ENCODE results near the gene PLEKHA1. TPM values are rescaled to one million over a fixed set of nuclear protein-coding genes. Genes with fewer than 3 reads are reported as not detected.

PLEKHA1 gene
- polyA plus RNA-seq, 4 donors: 15.4 to 64.7 (median 23.7) TPM

- DNase-seq: peak; percentile 64 to 90
Measured at GRCh38 chr10:122374859-122375678, 561 bp downstream of the PLEKHA1 start.

GRCh38 chr10:122375679-122376160 is 1.2 kb downstream of the PLEKHA1 start:
- H3K4me1 ChIP-seq (ENCODE audit: control insufficient read depth in 3 of 3, insufficient read depth in 2 of 3, low read depth in 1 of 3, low read length in 2 of 3): peaks cover 0 to 10% (median 0%) of the 10 kb centered on the region in 3 donors
- H3K9me3 ChIP-seq (ENCODE audit: control insufficient read depth in 2 of 2, insufficient read depth in 1 of 2, low read depth in 1 of 2, low read length in 1 of 2): peaks cover 0 to 3% of the 10 kb centered on the region in 2 donors
- no peaks in the 10 kb centered on the region for H3K27me3 ChIP-seq (ENCODE audit: control insufficient read depth in 3 of 3, insufficient read depth in 3 of 3, low read length in 3 of 3)
- DNase-seq: peak in 1 of 2 donors; percentile 20
- H3K27ac ChIP-seq (ENCODE audit: low read depth in 1 of 3, low read length in 2 of 3): peak overlapping the region; percentile 87 to 98 (median 95)
- no peak for FAIRE-seq
- peak overlapping the region; percentile 75 to 92 (median 85) for H3K4me3 ChIP-seq (ENCODE audit: low read depth in 1 of 3, low read length in 3 of 3)
- H3K36me3 ChIP-seq (ENCODE audit: control insufficient read depth in 3 of 3, insufficient read depth in 2 of 3, low read depth in 1 of 3, low read length in 3 of 3): peaks cover 0 to 2% (median 0%) of the 10 kb centered on the region in 3 donors
- WGBS, 3 donors: 0 to 3% (median 2%) methylated on average over 7 of the region's 7 CpGs

More at GRCh38 chr10:122374859-122375678, 561 bp downstream of the PLEKHA1 start:
- H3K27ac ChIP-seq (ENCODE audit: low read depth in 1 of 3, low read length in 2 of 3): peak overlapping the region; percentile 87 to 98 (median 95)
- H3K4me3 ChIP-seq (ENCODE audit: low read depth in 1 of 3, low read length in 3 of 3): peak overlapping the region; percentile 75 to 92 (median 85)
- WGBS, 3 donors: 0% methylated on average over 53 to 89 of the region's 89 CpGs
- H3K4me1 ChIP-seq (ENCODE audit: control insufficient read depth in 3 of 3, insufficient read depth in 2 of 3, low read depth in 1 of 3, low read length in 2 of 3): peaks cover 0 to 10% (median 0%) of the 10 kb centered on the region in 3 donors
- H3K9me3 ChIP-seq (ENCODE audit: control insufficient read depth in 2 of 2, insufficient read depth in 1 of 2, low read depth in 1 of 2, low read length in 1 of 2): no peaks in the 10 kb centered on the region
- H3K36me3 ChIP-seq (ENCODE audit: control insufficient read depth in 3 of 3, insufficient read depth in 2 of 3, low read depth in 1 of 3, low read length in 3 of 3): peaks cover 0 to 2% (median 0%) of the 10 kb centered on the region in 3 donors
- no peak for FAIRE-seq
- no peaks in the 10 kb centered on the region for H3K27me3 ChIP-seq (ENCODE audit: control insufficient read depth in 3 of 3, insufficient read depth in 3 of 3, low read length in 3 of 3)

GRCh38 chr10:122376364-122376961 is 2.0 kb downstream of the PLEKHA1 start:
- peak overlapping the region in 1 of 3 donors; percentile 9 for H3K4me3 ChIP-seq (ENCODE audit: low read depth in 1 of 3, low read length in 3 of 3)
- no peak overlapping the region for H3K27ac ChIP-seq (ENCODE audit: low read depth in 1 of 3, low read length in 2 of 3)
- DNase-seq (peak in 1 of 2 donors; percentile 13), FAIRE-seq (no peak)
- H3K27me3 ChIP-seq (ENCODE audit: control insufficient read depth in 3 of 3, insufficient read depth in 3 of 3, low read length in 3 of 3): no peaks in the 10 kb centered on the region
- peaks cover 0 to 10% (median 3%) of the 10 kb centered on the region in 3 donors for H3K4me1 ChIP-seq (ENCODE audit: control insufficient read depth in 3 of 3, insufficient read depth in 2 of 3, low read depth in 1 of 3, low read length in 2 of 3)
- 73 to 80% (median 78%) methylated on average over 11 of the region's 11 CpGs for WGBS, 3 donors
- H3K9me3 ChIP-seq (ENCODE audit: control insufficient read depth in 2 of 2, insufficient read depth in 1 of 2, low read depth in 1 of 2, low read length in 1 of 2): peaks cover 0 to 3% of the 10 kb centered on the region in 2 donors
- peaks cover 0 to 2% (median 0%) of the 10 kb centered on the region in 3 donors for H3K36me3 ChIP-seq (ENCODE audit: control insufficient read depth in 3 of 3, insufficient read depth in 2 of 3, low read depth in 1 of 3, low read length in 3 of 3)

- FAIRE-seq (no peak), DNase-seq (no peak)
- Histone ChIP-seq H3K9me3 (ENCODE audit: control insufficient read depth in 2 of 2, insufficient read depth in 1 of 2, low read depth in 1 of 2, low read length in 1 of 2) (peaks cover 0 to 3% of the 10 kb centered on the region in 2 donors), H3K4me3 (ENCODE audit: low read depth in 1 of 3, low read length in 3 of 3) (no peak overlapping the region), H3K4me1 (ENCODE audit: control insufficient read depth in 3 of 3, insufficient read depth in 2 of 3, low read depth in 1 of 3, low read length in 2 of 3) (peaks cover 0 to 3% (median 0%) of the 10 kb centered on the region in 3 donors), H3K27ac (ENCODE audit: low read depth in 1 of 3, low read length in 2 of 3) (no peak overlapping the region), H3K36me3 (ENCODE audit: control insufficient read depth in 3 of 3, insufficient read depth in 2 of 3, low read depth in 1 of 3, low read length in 3 of 3) (peaks cover 0 to 2% (median 0%) of the 10 kb centered on the region in 3 donors), H3K27me3 (ENCODE audit: control insufficient read depth in 3 of 3, insufficient read depth in 3 of 3, low read length in 3 of 3) (no peaks in the 10 kb centered on the region)
- WGBS, 3 donors: 94 to 96% (median 95%) methylated on average over 5 of the region's 5 CpGs
Measured at GRCh38 chr10:122379041-122379440, 4.5 kb downstream of the PLEKHA1 start.

GRCh38 chr10:122379537-122379936 is 5.0 kb downstream of the PLEKHA1 start:
- H3K27ac ChIP-seq (ENCODE audit: low read depth in 1 of 3, low read length in 2 of 3): no peak overlapping the region
- H3K27me3 ChIP-seq (ENCODE audit: control insufficient read depth in 3 of 3, insufficient read depth in 3 of 3, low read length in 3 of 3): no peaks in the 10 kb centered on the region
- peaks cover 0 to 3% (median 0%) of the 10 kb centered on the region in 3 donors for H3K4me1 ChIP-seq (ENCODE audit: control insufficient read depth in 3 of 3, insufficient read depth in 2 of 3, low read depth in 1 of 3, low read length in 2 of 3)
- WGBS, 3 donors: 90 to 94% (median 93%) methylated on average over 2 of the region's 2 CpGs
- peaks cover 0 to 2% (median under 1%) of the 10 kb centered on the region in 3 donors for H3K36me3 ChIP-seq (ENCODE audit: control insufficient read depth in 3 of 3, insufficient read depth in 2 of 3, low read depth in 1 of 3, low read length in 3 of 3)
- peaks cover 0 to 3% of the 10 kb centered on the region in 2 donors for H3K9me3 ChIP-seq (ENCODE audit: control insufficient read depth in 2 of 2, insufficient read depth in 1 of 2, low read depth in 1 of 2, low read length in 1 of 2)
- DNase-seq (no peak), FAIRE-seq (no peak)
- no peak overlapping the region for H3K4me3 ChIP-seq (ENCODE audit: low read depth in 1 of 3, low read length in 3 of 3)

GRCh38 chr10:122380703-122381102 is 6.2 kb downstream of the PLEKHA1 start:
- peaks cover 0 to 3% of the 10 kb centered on the region in 2 donors for H3K9me3 ChIP-seq (ENCODE audit: control insufficient read depth in 2 of 2, insufficient read depth in 1 of 2, low read depth in 1 of 2, low read length in 1 of 2)
- H3K4me1 ChIP-seq (ENCODE audit: control insufficient read depth in 3 of 3, insufficient read depth in 2 of 3, low read depth in 1 of 3, low read length in 2 of 3): peaks cover 0 to 3% (median 0%) of the 10 kb centered on the region in 3 donors
- no peak overlapping the region for H3K27ac ChIP-seq (ENCODE audit: low read depth in 1 of 3, low read length in 2 of 3)
- WGBS, 3 donors: 92 to 95% (median 93%) methylated on average over 4 of the region's 4 CpGs
- DNase-seq: no peak
- no peak overlapping the region for H3K4me3 ChIP-seq (ENCODE audit: low read depth in 1 of 3, low read length in 3 of 3)
- H3K36me3 ChIP-seq (ENCODE audit: control insufficient read depth in 3 of 3, insufficient read depth in 2 of 3, low read depth in 1 of 3, low read length in 3 of 3): peaks cover 0 to 2% (median 2%) of the 10 kb centered on the region in 3 donors
- FAIRE-seq: no peak
- no peaks in the 10 kb centered on the region for H3K27me3 ChIP-seq (ENCODE audit: control insufficient read depth in 3 of 3, insufficient read depth in 3 of 3, low read length in 3 of 3)

- Histone ChIP-seq H3K27me3 (ENCODE audit: control insufficient read depth in 3 of 3, insufficient read depth in 3 of 3, low read length in 3 of 3) (no peaks in the 10 kb centered on the region), H3K9me3 (ENCODE audit: control insufficient read depth in 2 of 2, insufficient read depth in 1 of 2, low read depth in 1 of 2, low read length in 1 of 2) (peaks cover 0 to 3% of the 10 kb centered on the region in 2 donors), H3K27ac (ENCODE audit: low read depth in 1 of 3, low read length in 2 of 3) (no peak overlapping the region), H3K36me3 (ENCODE audit: control insufficient read depth in 3 of 3, insufficient read depth in 2 of 3, low read depth in 1 of 3, low read length in 3 of 3) (peaks cover 0 to 2% (median 2%) of the 10 kb centered on the region in 3 donors), H3K4me1 (ENCODE audit: control insufficient read depth in 3 of 3, insufficient read depth in 2 of 3, low read depth in 1 of 3, low read length in 2 of 3) (peaks cover 0 to 3% (median 0%) of the 10 kb centered on the region in 3 donors), H3K4me3 (ENCODE audit: low read depth in 1 of 3, low read length in 3 of 3) (no peak overlapping the region)
- DNase-seq: no peak
- WGBS, 3 donors: 55 to 81% (median 62%) methylated on average over 2 of the region's 2 CpGs
- FAIRE-seq: no peak
Measured at GRCh38 chr10:122381680-122382079, 7.2 kb downstream of the PLEKHA1 start.

GRCh38 chr10:122386514-122386913 is 12.0 kb downstream of the PLEKHA1 start:
- Histone ChIP-seq H3K4me1 (ENCODE audit: control insufficient read depth in 3 of 3, insufficient read depth in 2 of 3, low read depth in 1 of 3, low read length in 2 of 3) (no peaks in the 10 kb centered on the region), H3K36me3 (ENCODE audit: control insufficient read depth in 3 of 3, insufficient read depth in 2 of 3, low read depth in 1 of 3, low read length in 3 of 3) (peaks cover 0 to 8% (median 0%) of the 10 kb centered on the region in 3 donors), H3K27me3 (ENCODE audit: control insufficient read depth in 3 of 3, insufficient read depth in 3 of 3, low read length in 3 of 3) (no peaks in the 10 kb centered on the region), H3K9me3 (ENCODE audit: control insufficient read depth in 2 of 2, insufficient read depth in 1 of 2, low read depth in 1 of 2, low read length in 1 of 2) (peaks cover 0 to 6% of the 10 kb centered on the region in 2 donors), H3K27ac (ENCODE audit: low read depth in 1 of 3, low read length in 2 of 3) (peak overlapping the region in 1 of 3 donors; percentile 17), H3K4me3 (ENCODE audit: low read depth in 1 of 3, low read length in 3 of 3) (no peak overlapping the region)
- FAIRE-seq: no peak
- DNase-seq: peak in 1 of 2 donors; percentile 19
- 33 to 45% (median 43%) methylated on average over 2 of the region's 2 CpGs for whole genome bisulfite sequencing, 3 donors

Data from small intestine (tissue), 7 donors.